Measurements from ENCODE around the gene RCN1.
"Not testable (repeated sequence)": the region's sequence is repeated elsewhere in the genome, so short reads cannot be mapped to it uniquely, and the experiment has no call there.

Gene RCN1

GRCh38 chr11:32113920-32114203, 23.0 kb downstream of the RCN1 start:
- DNase-seq = no peak

GRCh38 chr11:32115446-32115845, 24.6 kb downstream of the RCN1 start:
- DNase-seq = no peak

DNA sequence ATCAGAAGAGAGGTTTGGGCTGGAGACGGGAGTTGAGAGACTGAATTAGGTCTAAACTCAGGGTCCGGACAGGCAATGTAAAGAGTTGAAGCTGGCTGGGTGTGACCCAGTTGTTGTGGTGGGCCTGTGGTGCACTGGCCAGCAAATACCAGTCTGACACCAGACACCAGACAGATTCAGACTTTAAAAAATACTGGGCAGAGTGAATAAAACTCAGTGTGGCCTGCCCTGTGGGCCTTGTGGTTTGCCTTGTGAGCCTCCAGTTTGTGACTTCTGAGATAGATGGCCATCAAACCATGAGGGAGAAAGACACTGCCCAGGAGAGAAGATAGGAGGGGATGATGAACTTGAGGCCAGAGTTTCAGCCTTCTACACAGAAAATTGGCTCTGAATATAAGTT, 25.8 kb downstream of the RCN1 start:
- no peak for DNase-seq

- no peak for DNase-seq
Measured at GRCh38 chr11:32118025-32118974, 27.4 kb downstream of the RCN1 start.

DNA sequence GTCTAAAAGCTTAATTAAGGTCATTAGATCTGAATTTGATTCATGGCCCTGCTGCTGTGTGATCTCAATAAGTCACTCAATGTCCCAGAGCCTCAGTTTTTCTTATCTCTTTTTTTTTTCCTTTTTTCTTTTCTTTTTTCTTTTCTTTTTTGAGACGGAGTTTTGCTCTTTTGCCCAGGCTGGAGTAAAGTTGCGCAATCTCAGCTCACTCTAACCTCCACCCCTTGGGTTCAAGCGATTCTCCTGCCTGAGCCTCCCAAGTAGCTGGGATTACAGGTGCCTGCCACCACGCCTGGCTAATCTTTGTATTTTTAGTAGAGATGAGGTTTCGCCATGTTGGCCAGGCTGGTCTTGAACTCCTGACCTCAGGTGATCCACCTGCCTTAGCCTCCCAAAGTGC, 28.3 kb downstream of the RCN1 start:
- DNase-seq = not testable (repeated sequence)

DNA sequence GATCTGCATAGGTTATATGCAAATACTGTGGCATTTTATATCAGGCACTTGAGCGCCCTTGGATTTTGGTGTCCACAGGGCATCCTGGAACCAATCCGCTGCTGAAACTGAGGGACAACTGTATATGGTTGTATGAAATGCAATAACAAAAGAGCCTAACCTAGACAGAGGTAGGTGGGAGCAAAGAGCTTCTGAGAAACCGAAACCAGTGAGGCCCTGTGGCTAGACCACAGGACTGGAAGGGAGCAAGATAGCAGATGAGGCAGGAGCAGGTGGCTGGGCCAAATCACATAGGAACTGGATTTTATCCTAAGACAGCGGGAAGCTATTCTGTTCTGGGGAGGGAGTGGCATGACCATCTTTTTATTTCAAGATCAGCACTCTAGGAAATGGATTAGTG, 30.1 kb downstream of the RCN1 start:
- DNase-seq = no peak

- DNase-seq = no peak
Measured at GRCh38 chr11:32122200-32122599, 31.3 kb downstream of the RCN1 start.

DNA sequence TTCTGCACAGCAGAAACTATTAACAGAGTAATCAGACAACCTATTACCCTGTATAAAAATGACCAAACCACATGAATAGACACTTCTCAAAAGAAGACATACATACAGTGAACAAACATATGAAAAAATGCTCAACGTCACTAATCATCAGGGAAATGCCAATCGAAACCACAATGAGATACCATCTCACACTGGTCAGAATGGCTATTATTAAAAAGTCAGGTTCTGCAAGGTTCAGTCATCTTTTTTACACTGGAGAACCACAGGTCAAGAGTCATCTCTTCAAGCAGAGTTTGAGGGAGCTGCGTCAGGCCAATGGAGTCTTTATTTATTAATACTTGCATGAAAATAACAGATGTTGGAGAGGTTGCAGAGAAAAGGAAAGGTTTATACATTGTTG, 40.4 kb downstream of the RCN1 start:
- no peak for DNase-seq

DNA sequence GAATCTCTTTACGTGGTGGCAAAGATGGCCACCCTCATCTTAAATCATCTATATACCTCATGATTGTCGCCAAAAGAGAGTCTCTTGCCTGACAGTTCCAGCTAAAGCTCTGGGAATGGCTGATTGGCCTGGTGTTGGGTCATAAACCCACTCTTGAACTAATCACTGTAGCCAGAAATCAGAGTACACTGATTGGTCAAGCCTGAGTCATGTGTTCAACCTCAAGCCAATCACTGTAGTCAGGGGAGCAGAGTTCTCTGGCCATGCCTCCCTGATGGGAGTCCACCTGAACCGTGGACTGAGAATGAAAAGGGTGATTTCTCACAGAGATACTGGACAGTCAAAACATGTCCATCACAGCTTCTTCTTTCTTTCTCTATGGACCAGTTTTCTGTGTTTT, 45.8 kb downstream of the RCN1 start:
- DNase-seq = no peak

- no peak for DNase-seq
Measured at GRCh38 chr11:32137263-32137662, 46.4 kb downstream of the RCN1 start.

DNA sequence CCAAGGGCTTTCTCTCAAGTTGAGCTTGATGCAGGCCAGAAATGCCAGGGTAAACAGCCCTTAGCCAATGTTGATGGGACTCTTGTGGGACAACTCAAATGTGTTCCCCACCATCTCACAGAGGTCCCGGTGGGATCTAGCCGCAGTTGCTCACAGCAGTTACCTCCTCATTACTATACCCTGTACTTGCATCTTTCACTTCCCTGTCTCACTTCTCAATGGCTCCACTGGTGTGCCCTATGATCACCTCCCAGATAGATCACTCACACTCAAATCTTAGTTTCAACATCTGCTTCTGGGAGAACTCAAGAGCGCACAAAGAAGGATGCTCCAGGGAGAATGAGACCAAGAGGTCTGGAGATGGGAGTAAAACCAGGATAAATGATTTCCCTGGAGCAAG, 47.0 kb downstream of the RCN1 start:
- DNase-seq = no peak

GRCh38 chr11:32138902-32139301, 48.0 kb downstream of the RCN1 start:
- no peak for DNase-seq

DNA sequence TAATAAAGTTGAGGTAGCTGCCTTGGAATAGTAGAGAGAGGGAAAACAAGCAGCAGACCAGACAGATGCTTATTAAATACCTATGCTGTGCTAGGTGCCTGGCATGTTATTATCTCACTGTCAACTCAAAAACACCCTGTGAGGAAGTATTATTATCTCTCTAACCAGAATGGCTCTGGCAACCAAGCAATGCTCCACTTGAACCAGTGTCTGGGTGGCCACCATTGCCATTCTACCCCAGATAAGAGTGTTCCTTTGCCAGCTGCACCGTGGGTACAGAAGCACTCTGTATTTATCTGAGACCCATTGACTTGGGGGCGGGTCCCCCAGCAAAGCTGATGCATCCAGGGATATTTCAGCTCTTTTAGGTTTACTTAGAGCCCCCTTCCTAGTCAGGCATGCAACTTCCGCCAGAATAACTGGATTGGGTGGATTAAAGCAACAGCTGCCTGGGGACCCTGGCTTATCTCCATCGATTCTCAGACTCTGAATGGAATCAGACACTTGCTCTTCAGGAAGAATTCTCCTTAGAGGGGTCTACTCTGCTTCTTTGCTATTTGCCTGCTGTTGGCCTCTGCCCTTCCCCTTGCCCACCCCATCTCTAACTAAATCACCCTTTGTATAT, 49.1 kb downstream of the RCN1 start:
- no peak for DNase-seq

DNA sequence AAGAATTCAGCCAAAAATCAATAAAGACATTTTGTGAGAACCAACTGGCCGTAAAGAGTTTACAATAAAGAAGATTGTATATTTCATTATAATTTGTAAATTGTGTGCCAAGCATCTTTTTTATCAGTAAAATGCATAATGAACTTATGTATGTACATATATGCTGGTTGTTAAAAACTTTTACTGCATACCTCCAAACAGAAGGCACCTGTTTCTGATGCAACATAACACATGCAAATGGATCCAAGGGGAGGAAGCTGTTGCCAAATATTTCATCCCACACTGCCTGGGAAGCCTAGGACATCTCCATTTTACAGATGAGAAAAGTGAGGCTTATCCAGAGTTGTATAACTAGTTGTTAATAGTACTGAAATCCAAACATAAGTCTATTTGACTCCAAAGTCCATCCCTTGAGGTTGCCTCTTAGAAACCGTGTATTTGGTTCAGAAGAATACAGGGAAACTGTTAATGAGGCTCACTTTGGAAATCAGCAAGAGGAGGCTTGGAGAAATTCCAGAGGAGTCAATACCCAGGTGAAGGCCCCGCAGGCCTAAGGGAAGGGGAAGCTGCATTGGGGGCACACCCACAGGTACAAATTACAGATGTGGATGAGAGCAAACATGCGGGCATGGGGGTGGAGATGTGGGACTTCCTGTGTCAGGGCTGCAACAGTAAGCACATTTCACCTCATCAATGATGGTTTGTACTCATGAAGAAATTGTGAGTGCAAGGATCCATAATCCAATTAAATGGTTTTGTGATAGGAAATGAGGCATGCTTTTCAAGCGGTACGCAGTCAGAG, 51.1 kb downstream of the RCN1 start:
- DNase-seq = no peak

GRCh38 chr11:32143378-32143777, 52.5 kb downstream of the RCN1 start:
- no peak for DNase-seq

DNA sequence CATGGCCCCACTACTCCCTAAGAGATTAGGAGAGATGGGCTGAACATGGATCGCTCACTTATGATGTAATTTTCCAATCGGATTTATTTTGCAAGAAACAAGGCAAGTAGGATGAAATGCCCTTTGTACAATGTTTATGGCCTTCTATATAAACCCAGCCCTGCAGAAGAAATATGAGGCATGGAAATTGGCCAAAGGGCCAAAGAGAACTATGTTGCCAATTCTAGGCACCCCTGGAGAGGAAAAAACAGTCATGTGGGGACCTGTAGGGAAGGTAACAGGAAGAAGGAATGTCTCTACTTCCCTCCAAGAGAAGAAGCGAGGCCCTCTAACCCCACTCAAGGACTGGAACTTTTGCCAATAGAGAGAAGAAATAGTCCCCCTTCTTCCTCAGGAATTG, 54.4 kb downstream of the RCN1 start:
- DNase-seq = no peak

DNA sequence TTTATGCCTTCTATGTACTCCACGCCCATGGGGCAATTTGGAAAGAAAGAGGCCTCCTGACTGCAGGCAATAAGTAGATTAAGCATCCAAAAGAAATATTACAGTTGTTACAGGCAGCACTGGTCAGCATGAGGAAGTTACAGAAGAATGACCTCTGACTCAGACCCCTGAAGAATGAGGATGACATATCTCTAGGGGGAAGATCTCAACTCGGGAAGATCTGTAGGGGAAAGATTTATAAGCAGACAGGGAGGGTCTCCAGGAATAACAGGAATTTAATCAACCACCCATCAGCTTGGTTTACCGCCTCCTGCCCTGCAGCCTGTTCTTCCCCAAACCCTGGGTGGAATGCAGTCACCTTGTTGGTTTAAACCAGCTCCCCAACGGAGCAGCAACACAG, 58.0 kb downstream of the RCN1 start:
- DNase-seq = no peak

DNA sequence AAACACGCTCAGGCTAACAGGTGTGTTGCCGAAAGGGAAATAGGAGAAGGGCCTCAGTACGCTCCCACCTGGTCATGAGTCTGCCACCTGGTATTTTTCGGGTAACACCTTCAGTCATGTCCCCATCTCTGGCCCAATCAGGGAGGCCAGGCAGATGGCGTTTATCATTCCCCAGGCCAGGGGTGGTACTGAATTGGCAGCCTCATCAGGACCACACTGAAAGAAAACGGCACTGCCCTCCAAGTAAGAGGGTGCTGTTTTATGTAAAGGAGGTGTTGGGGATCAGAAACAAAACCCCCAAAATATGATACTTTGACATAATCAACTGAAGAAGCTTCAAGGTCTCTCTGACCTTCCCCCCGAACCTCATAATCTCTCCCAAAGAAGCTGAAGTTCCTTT, 58.9 kb downstream of the RCN1 start:
- DNase-seq = no peak

DNA sequence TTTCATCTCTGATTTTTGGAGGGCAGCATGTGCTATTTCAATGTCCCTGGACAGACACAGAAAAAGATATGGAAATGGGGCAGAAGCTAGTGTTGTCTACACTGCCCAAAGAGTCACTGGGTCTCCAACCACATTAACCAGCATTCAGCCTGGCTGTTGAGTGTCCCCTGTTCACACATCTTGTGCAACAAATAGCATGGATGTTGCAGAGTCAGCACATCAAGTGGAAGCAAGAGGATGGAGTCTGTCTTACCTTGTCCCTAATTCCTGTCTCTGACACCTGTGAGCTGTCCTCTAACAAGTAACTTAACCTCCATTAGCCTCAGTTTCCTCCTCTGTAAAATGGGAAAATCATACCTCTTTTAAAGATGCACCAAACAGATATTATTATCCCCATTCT, 60.2 kb downstream of the RCN1 start:
- DNase-seq = no peak

DNA sequence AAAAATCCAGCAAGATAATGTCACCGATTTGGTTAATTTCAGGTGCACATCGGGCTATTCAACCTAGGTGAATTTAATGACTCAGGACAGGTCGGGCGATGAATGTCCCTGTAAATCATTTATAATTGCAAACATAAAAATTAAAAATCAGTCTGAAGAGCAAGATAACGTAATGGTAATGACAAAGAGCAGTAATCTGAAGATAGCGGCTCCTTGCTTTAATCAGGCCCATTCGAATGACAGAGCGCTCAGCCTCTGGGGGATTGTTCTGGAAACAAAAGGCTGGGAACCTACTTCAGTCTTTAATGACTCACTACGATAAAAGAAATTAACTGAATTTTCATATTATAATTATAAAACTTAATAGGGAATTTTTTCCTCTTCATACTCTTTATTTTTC, 61.3 kb downstream of the RCN1 start:
- DNase-seq = no peak

GRCh38 chr11:32152821-32153220, 61.9 kb downstream of the RCN1 start:
- DNase-seq = no peak

DNA sequence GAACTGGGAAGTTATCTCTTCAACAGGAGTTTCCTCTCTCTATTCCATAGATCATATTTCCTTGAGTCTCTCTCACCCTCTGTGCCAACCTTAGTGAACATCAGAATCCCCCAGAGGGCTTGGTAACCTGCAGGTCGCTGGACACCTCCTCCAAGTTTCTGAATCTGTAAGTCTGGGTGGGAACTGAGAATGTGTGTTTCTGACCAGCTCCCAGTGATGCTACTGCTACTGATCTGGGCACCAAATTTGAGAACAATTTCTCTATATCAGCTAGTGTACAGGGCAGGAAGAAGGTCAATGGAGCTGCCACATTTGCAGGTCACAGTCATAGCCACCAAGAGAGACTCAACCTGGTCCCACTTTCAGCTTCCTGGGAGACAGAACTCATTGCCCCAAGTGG, 62.9 kb downstream of the RCN1 start:
- DNase-seq = no peak

DNA sequence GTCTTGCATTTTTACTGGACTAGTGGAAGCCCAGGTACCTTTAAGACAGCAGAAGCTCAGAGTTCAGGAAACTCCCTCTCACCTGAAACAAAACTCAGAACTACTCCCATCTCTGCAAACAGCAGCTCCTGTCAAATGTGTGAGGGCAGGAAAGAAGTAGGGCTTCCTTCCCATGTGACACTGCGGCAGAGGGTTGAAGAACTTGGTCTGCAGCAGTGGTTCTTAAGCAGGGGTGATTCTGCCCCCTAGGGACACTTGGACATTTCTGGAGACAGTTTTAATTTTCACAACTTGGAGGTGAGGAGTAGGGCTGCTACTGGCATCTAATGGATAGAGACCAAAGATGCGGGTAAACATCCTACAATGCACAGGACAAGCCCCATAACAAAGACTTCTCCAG, 63.4 kb downstream of the RCN1 start:
- no peak for DNase-seq
